PC-3 (cell line): ENCODE data around the gene BMP2K. TPM values are rescaled to one million over a fixed set of nuclear protein-coding genes. Genes with fewer than 3 reads are reported as not detected.
"Not testable (repeated sequence)": the region's sequence is repeated elsewhere in the genome, so short reads cannot be mapped to it uniquely, and the experiment has no call there.

Source experiments
- ATAC-seq: fragments of 200-7000 bp; cut with Tn5 transposase; 2 replicates; pipeline ENCODE4 v1.9.1; 2020; ENCODE audit warnings: mild to moderate bottlenecking, moderate library complexity
- BruUV-seq: library from RNA; stranded (reverse); fragments of 400-500 nt; replicated peaks from 2 replicates; lab custom pipeline; 2021; lab: Mats Ljungman, UMichigan
- CTCF ChIA-PET: fragments of 300-600 bp; sonication (Branson Sonifier 250); formaldehyde crosslinking; loops from one replicate; lab custom pipeline; 2022; ENCODE audit warnings: antibody characterized with exemption; lab: Charles Lee
- POLR2A ChIA-PET: fragments of 300-600 bp; sonication (Branson Sonifier 250); formaldehyde crosslinking; loops from one replicate; lab custom pipeline; 2022; ENCODE audit warnings: antibody characterized with exemption; ENCODE audit not compliant: unreplicated experiment; lab: Charles Lee
- DNase-seq: peaks from one replicate; pipeline ENCODE4 v3.0.0-alpha.2; 2015
- H2AFZ ChIP-seq: fragments of 300-600 bp; sonication (generic); 2 replicates; pipeline ENCODE4 v1.6.0; 2016; ENCODE audit warnings: antibody characterized with exemption, low read length
- H3F3A ChIP-seq: fragments of 300-600 bp; sonication (generic); one replicate; pipeline ENCODE4 v1.6.0; 2017; ENCODE audit warnings: antibody characterized with exemption, low read length, control low read depth, mild to moderate bottlenecking; ENCODE audit not compliant: unreplicated experiment
- H3K27ac ChIP-seq: fragments of 300-600 bp; sonication (generic); 2 replicates; pipeline ENCODE4 v1.5.1; 2016; ENCODE audit warnings: mild to moderate bottlenecking, low read length
- H3K27me3 ChIP-seq: fragments of 300-600 bp; sonication (generic); 2 replicates; pipeline ENCODE4 v1.6.1; 2016; ENCODE audit warnings: low read length, mixed read lengths
- H3K36me3 ChIP-seq: fragments of 300-600 bp; sonication (generic); 2 replicates; pipeline ENCODE4 v1.6.1; 2016; ENCODE audit warnings: low read depth, mixed run types, low read length, mixed read lengths
- H3K4me1 ChIP-seq: fragments of 300-600 bp; sonication (generic); 2 replicates; pipeline ENCODE4 v1.5.1; 2016; ENCODE audit warnings: low read length; ENCODE audit not compliant: insufficient read depth
- H3K4me2 ChIP-seq: fragments of 300-600 bp; sonication (generic); 2 replicates; pipeline ENCODE4 v1.6.0; 2016; ENCODE audit warnings: low read length
- H3K4me3 ChIP-seq: fragments of 300-600 bp; sonication (generic); 2 replicates; pipeline ENCODE4 v1.5.1; 2016; ENCODE audit warnings: mild to moderate bottlenecking, low read length, mixed read lengths
- H3K79me2 ChIP-seq: fragments of 300-600 bp; sonication (generic); 2 replicates; pipeline ENCODE4 v1.6.1; 2017; ENCODE audit warnings: low read length, mixed read lengths
- H3K9ac ChIP-seq: fragments of 300-600 bp; sonication (generic); 2 replicates; pipeline ENCODE4 v1.6.0; 2016; ENCODE audit warnings: mild to moderate bottlenecking, low read length
- H3K9me2 ChIP-seq: fragments of 300-600 bp; sonication (generic); replicated peaks from 2 replicates; pipeline ENCODE4 v1.6.1; 2016; ENCODE audit warnings: mixed run types, low read length, mixed read lengths
- H3K9me3 ChIP-seq: fragments of 300-600 bp; sonication (generic); 2 replicates; pipeline ENCODE4 v1.6.1; 2016; ENCODE audit warnings: low read length, mixed read lengths
- H4K20me1 ChIP-seq: fragments of 300-600 bp; sonication (generic); 2 replicates; pipeline ENCODE4 v1.6.1; 2016; ENCODE audit warnings: low read length, mixed read lengths
- EZH2 ChIP-seq: fragments of 300-600 bp; sonication (generic); IDR thresholded peaks from one replicate; pipeline ENCODE4 v1.6.1; 2017; ENCODE audit warnings: antibody characterized with exemption, mild to moderate bottlenecking, low read length; ENCODE audit not compliant: unreplicated experiment
- EZH2phosphoT487 ChIP-seq: fragments of 300-600 bp; sonication (generic); IDR thresholded peaks from 2 replicates; pipeline ENCODE4 v1.6.1; 2018; ENCODE audit warnings: mild to moderate bottlenecking, antibody characterized with exemption, low read length, borderline replicate concordance
- intact Hi-C: fragments of 100-400 bp; cut with micrococcal nuclease; formaldehyde crosslinking; loops from 2 replicates; pipeline ENCODE4 v1.9.0; 2023
- total RNA-seq: library from RNA; depleted of rRNA; stranded (reverse); fragments of >200 nt; gene quantifications from 2 replicates; pipeline ENCODE4 v1.2.3, GENCODE V29; 2014
- TF ChIP-seq, protein P1 (sequence below): fragments of 300-600 bp; sonication (generic); conservative IDR thresholded peaks from 2 replicates; pipeline ENCODE4 v1.5.1; 2017; ENCODE audit warnings: antibody characterized with exemption, low read depth, mild to moderate bottlenecking, low read length

Gene BMP2K
- total RNA-seq, 1 experiment from 2014 or later = 24.5 TPM

DNA sequence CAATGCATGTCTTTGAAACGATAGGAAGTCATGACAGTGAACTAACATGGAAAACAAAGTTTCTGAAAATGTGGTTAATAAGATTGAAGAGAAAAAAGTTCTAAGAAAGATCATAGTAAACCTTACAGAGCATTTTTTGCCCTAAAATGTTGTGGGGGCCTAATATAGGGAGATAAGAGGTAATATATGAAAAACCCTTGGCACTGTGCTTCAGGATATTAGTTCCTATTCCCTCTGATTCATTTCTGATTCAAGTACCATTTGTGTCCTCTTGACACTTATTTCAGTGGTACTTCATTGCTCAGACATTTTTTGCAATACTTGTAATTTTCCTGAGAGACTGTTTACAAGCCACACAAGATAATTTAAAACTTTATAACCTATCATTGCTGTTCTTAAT is 128.0 kb downstream of the BMP2K start:
- Histone ChIP-seq H3K36me3 (no peaks in the 10 kb centered on the region), H3K9me2 (no peaks in the 10 kb centered on the region), H3K27me3 (no peaks in the 10 kb centered on the region), H3K9me3 (no peaks in the 10 kb centered on the region), H4K20me1 (no peaks in the 10 kb centered on the region), H3K9ac (no peak overlapping the region), H2AFZ (no peak overlapping the region), H3K4me2 (no peak overlapping the region), H3F3A (no peaks in the 10 kb centered on the region), H3K4me1 (no peaks in the 10 kb centered on the region), H3K79me2 (no peaks in the 10 kb centered on the region), H3K27ac (no peak overlapping the region), H3K4me3 (no peak overlapping the region)
- ChIA-PET POLR2A (no interaction called here), CTCF (no interaction called here)
- intact Hi-C loops = no loop called here
- no TSS peak for BruUV-seq
- no peak for ATAC-seq
- no peak for DNase-seq
- no peak for TF ChIP-seq EZH2phosphoT487
- TF ChIP-seq, protein P1, sequence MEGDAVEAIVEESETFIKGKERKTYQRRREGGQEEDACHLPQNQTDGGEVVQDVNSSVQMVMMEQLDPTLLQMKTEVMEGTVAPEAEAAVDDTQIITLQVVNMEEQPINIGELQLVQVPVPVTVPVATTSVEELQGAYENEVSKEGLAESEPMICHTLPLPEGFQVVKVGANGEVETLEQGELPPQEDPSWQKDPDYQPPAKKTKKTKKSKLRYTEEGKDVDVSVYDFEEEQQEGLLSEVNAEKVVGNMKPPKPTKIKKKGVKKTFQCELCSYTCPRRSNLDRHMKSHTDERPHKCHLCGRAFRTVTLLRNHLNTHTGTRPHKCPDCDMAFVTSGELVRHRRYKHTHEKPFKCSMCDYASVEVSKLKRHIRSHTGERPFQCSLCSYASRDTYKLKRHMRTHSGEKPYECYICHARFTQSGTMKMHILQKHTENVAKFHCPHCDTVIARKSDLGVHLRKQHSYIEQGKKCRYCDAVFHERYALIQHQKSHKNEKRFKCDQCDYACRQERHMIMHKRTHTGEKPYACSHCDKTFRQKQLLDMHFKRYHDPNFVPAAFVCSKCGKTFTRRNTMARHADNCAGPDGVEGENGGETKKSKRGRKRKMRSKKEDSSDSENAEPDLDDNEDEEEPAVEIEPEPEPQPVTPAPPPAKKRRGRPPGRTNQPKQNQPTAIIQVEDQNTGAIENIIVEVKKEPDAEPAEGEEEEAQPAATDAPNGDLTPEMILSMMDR = no peak
- TF ChIP-seq EZH2 = no peak

DNA sequence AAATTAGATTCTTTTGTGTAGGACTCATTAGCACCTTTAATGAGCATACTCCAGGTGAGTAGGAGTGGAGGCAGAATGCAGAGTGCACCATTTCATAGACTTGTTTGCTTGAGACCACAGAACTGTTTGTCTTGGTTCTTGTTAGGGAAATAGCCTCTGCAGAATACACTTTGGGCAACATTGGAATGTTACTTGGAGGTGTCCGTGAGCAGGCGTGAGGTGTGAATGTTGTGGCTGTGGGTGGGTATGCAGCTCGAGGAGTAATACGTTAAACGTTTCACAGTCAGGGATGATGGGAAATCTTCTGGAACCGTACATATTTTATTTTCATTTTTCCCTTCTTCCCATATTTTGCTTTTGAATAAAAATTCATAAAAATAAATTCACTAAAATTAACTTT is 131.5 kb downstream of the BMP2K start:
- H3K9me2 ChIP-seq = no peaks in the 10 kb centered on the region
- H3K27me3 ChIP-seq = no peaks in the 10 kb centered on the region
- no peak overlapping the region for H3K4me2 ChIP-seq
- DNase-seq (no peak), ATAC-seq (no peak)
- TF ChIP-seq, protein P1 = no peak
- no peak for TF ChIP-seq EZH2phosphoT487
- no peak for TF ChIP-seq EZH2
- POLR2A ChIA-PET = no interaction called here
- H3K36me3 ChIP-seq = no peaks in the 10 kb centered on the region
- H3K4me1 ChIP-seq = no peaks in the 10 kb centered on the region
- intact Hi-C loops = no loop called here
- no peaks in the 10 kb centered on the region for H3K9me3 ChIP-seq
- BruUV-seq = no TSS peak
- H2AFZ ChIP-seq = no peak overlapping the region
- no peak overlapping the region for H3K27ac ChIP-seq
- no peaks in the 10 kb centered on the region for H3F3A ChIP-seq
- CTCF ChIA-PET = no interaction called here
- H4K20me1 ChIP-seq = no peaks in the 10 kb centered on the region
- no peak overlapping the region for H3K9ac ChIP-seq
- H3K4me3 ChIP-seq = no peak overlapping the region
- no peaks in the 10 kb centered on the region for H3K79me2 ChIP-seq

DNA sequence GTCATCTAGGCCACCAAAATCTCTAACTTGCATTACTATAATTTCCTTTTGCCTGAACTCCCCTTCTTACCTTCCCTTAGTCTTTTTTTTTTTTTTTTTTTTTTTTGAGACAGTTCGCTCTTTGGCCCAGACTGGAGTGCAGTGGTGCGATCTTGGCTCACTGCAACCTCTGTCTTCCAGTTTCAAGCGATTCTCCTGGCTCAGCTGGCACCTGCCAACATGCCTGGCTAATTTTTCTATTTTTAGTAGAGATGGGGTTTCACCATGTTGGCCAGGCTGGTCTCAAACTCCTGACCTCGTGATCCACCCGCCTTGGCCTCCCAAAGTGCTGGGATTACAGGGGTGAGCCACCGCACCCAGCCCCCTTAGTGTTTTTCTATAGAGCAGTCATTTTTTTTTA is 132.8 kb downstream of the BMP2K start:
- H3K27ac ChIP-seq, H3K79me2 ChIP-seq, BruUV-seq, H3K9ac ChIP-seq, H2AFZ ChIP-seq, ATAC-seq, H3K36me3 ChIP-seq, POLR2A ChIA-PET, intact Hi-C loops, H3K4me1 ChIP-seq, CTCF ChIA-PET, H3F3A ChIP-seq, H3K4me3 ChIP-seq, H4K20me1 ChIP-seq, DNase-seq, H3K9me2 ChIP-seq, H3K9me3 ChIP-seq, H3K27me3 ChIP-seq, H3K4me2 ChIP-seq: not testable (repeated sequence)
